Fibroblast of lung (primary cell): ENCODE measurements around the gene RASA2. TPM values are rescaled to one million over a fixed set of nuclear protein-coding genes. Genes with fewer than 3 reads are reported as not detected.
"Not testable (repeated sequence)": the region's sequence is repeated elsewhere in the genome, so short reads cannot be mapped to it uniquely, and the experiment has no call there.

Experiments used
- DNase-seq, 2 donors: peaks; one replicate each; pipeline versions ENCODE4 v3.0.0 to v3.0.0-alpha.2; 2010; ENCODE audit warnings: low read depth in 2 of 2
- H2AFZ ChIP-seq: 2 replicates; pipeline ENCODE4 v1.5.1; 2012; ENCODE audit warnings: low read length, control low read depth, inconsistent platforms
- H3K27ac ChIP-seq: 2 replicates; pipeline ENCODE4 v1.5.1; 2011; ENCODE audit warnings: low read length, control low read depth; ENCODE audit not compliant: insufficient read depth
- H3K27me3 ChIP-seq: 2 replicates; pipeline ENCODE4 v1.5.1; 2011; ENCODE audit warnings: mild to moderate bottlenecking, low read length; ENCODE audit not compliant: control insufficient read depth, insufficient read depth
- H3K36me3 ChIP-seq: 2 replicates; pipeline ENCODE4 v1.5.1; 2011; ENCODE audit warnings: low read length; ENCODE audit not compliant: control insufficient read depth, insufficient read depth
- H3K4me1 ChIP-seq: 2 replicates; pipeline ENCODE4 v1.5.1; 2011; ENCODE audit warnings: low read length; ENCODE audit not compliant: control insufficient read depth, insufficient read depth; ENCODE audit errors: extremely low read depth
- H3K4me2 ChIP-seq: 2 replicates; pipeline ENCODE4 v1.5.1; 2011; ENCODE audit warnings: low read length, control low read depth; ENCODE audit not compliant: insufficient read depth; ENCODE audit errors: extremely low read depth
- H3K4me3 ChIP-seq, 4 experiments: fragments of 200-600 bp in 1 of 4; sonication (generic) in 1 of 4; replicated peaks in 1 of 4; 2 replicates each; pipeline ENCODE4 v1.5.1; 2011 to 2016; ENCODE audit warnings: low read length in 4 of 4, low read depth in 3 of 4, mild to moderate bottlenecking in 3 of 4, control low read depth in 2 of 4, inconsistent platforms in 1 of 4, mixed read lengths in 1 of 4; ENCODE audit not compliant: insufficient read depth in 1 of 4; ENCODE audit errors: control extremely low read depth in 1 of 4
- H3K79me2 ChIP-seq: 2 replicates; pipeline ENCODE4 v1.5.1; 2012; ENCODE audit warnings: mild to moderate bottlenecking, low read length, inconsistent platforms; ENCODE audit not compliant: control insufficient read depth, insufficient read depth
- H3K9ac ChIP-seq: 2 replicates; pipeline ENCODE4 v1.5.1; 2011; ENCODE audit warnings: mild to moderate bottlenecking, low read length, control low read depth; ENCODE audit not compliant: insufficient read depth
- H3K9me3 ChIP-seq: 2 replicates; pipeline ENCODE4 v1.5.1; 2012; ENCODE audit warnings: low read depth, low read length; ENCODE audit not compliant: control insufficient read depth, insufficient read depth
- H4K20me1 ChIP-seq: 2 replicates; pipeline ENCODE4 v1.5.1; 2011; ENCODE audit warnings: low read length; ENCODE audit not compliant: control insufficient read depth, insufficient read depth; ENCODE audit errors: extremely low read depth
- EZH2 ChIP-seq: IDR thresholded peaks from 2 replicates; pipeline ENCODE4 v1.5.1; 2012; ENCODE audit warnings: low read length, control low read depth, mild to moderate bottlenecking; ENCODE audit errors: missing control alignments
- polyA plus RNA-seq, 2 donors: library from polyadenylated mRNA; depleted of rRNA in 1 of 2; stranded (reverse) in 1 of 2; unstranded in 1 of 2; fragments of >200 nt; gene quantifications; 2 replicates each; pipeline ENCODE4 v1.2.1, GENCODE V29; 2011 to 2012; ENCODE audit warnings: missing spikeins in 1 of 2
- total RNA-seq: library from RNA; depleted of rRNA; stranded (reverse); fragments of >200 nt; gene quantifications from 2 replicates; pipeline ENCODE4 v1.2.1, GENCODE V29; 2014
- TF ChIP-seq, protein P1 (sequence below), 2 donors: IDR thresholded peaks in 1 of 2; conservative IDR thresholded peaks in 1 of 2; 1 replicate in 1 of 2; 2 replicates in 1 of 2; pipeline ENCODE4 v1.5.1; 2011 to 2012; ENCODE audit warnings: low read length in 2 of 2, control low read depth in 1 of 2, inconsistent platforms in 1 of 2, low read depth in 1 of 2, mild to moderate bottlenecking in 1 of 2

The RASA2 gene
- total and polyA plus RNA-seq, 2 donors (not counting 1 experiment from before 2014, with no cell fraction given): 10.0 to 11.4 TPM

DNA sequence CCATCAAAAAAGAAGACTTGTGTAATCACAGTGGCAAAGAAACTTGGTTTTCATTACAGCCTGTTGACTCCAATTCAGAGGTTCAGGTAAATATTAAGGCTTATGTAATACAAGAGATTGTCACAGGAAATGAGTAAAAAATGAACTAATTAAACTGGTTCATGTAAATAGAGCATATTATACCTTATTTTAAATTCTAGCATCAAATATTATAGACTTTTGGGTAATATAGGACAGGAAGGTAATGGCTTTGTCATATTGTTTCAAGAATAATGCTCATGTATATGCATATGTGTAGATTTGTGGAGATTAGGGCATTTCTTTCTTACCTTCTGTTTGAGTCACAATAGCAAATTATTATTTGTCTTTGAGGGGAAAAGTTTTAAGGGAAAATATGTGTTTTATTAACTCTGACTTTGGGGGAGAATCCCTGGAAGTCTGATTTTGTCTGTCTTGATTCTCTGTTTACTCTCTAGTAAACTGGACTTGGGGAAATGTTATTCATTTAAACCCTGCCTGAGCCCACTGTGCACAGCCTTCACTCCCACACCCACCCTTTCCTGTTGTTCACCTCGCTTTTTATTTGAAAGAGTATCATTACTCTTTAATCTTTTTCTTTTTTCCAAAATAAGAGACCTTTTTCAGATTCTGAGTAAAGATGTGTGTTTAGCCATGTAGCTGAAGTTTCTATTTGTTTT lies 43.0 kb downstream of the RASA2 start:
- TF ChIP-seq EZH2: no peak
- TF ChIP-seq, protein P1, sequence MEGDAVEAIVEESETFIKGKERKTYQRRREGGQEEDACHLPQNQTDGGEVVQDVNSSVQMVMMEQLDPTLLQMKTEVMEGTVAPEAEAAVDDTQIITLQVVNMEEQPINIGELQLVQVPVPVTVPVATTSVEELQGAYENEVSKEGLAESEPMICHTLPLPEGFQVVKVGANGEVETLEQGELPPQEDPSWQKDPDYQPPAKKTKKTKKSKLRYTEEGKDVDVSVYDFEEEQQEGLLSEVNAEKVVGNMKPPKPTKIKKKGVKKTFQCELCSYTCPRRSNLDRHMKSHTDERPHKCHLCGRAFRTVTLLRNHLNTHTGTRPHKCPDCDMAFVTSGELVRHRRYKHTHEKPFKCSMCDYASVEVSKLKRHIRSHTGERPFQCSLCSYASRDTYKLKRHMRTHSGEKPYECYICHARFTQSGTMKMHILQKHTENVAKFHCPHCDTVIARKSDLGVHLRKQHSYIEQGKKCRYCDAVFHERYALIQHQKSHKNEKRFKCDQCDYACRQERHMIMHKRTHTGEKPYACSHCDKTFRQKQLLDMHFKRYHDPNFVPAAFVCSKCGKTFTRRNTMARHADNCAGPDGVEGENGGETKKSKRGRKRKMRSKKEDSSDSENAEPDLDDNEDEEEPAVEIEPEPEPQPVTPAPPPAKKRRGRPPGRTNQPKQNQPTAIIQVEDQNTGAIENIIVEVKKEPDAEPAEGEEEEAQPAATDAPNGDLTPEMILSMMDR (conservative IDR thresholded peaks at IDR 0.05 in 1 of 2, IDR thresholded peaks at IDR 0.05 in 1 of 2; ENCODE audit: low read depth in 1 of 2, low read length in 2 of 2): no peak
- Histone ChIP-seq H2AFZ (no peak overlapping the region), H3K27ac (no peak overlapping the region), H3K9me3 (no peaks in the 10 kb centered on the region), H3K4me1 (peaks cover 3% of the 10 kb centered on the region), H3K36me3 (no peaks in the 10 kb centered on the region), H3K27me3 (no peaks in the 10 kb centered on the region), H3K4me3 (peak overlapping the region in 3 of 4 experiments; percentile 2 to 22 (median 6)), H3K4me2 (peak overlapping the region; percentile 61), H3K9ac (no peak overlapping the region), H4K20me1 (no peaks in the 10 kb centered on the region), H3K79me2 (no peaks in the 10 kb centered on the region)
- DNase-seq: no peak

DNA sequence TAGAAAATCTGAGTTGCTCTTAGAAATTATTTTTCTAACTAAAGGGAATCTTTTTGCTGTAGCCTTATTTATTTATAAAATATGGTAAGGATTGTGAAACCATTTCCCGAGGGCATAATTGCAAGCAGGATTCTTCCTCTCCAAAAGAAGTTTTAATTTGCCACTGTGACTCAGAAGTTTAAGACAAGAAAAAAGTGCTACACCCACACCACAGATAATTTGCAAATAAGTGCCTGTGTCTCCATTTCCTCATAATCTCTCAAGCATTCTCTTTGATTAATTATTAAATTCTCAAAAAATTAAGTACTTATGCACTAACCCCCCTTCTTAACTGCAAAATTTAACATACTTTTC lies 43.6 kb downstream of the RASA2 start:
- H4K20me1 ChIP-seq: no peaks in the 10 kb centered on the region

GRCh38 chr3:141532609-141533008 lies 45.8 kb downstream of the RASA2 start:
- Histone ChIP-seq H3K4me3 (no peak overlapping the region), H3K27ac (no peak overlapping the region), H3K79me2 (no peaks in the 10 kb centered on the region), H3K27me3 (no peaks in the 10 kb centered on the region), H4K20me1 (no peaks in the 10 kb centered on the region), H3K4me2 (no peak overlapping the region), H2AFZ (no peak overlapping the region), H3K9me3 (no peaks in the 10 kb centered on the region), H3K9ac (no peak overlapping the region), H3K4me1 (peaks cover 3% of the 10 kb centered on the region), H3K36me3 (no peaks in the 10 kb centered on the region)
- DNase-seq: no peak
- no peak for TF ChIP-seq EZH2
- TF ChIP-seq, protein P1 (conservative IDR thresholded peaks at IDR 0.05 in 1 of 2, IDR thresholded peaks at IDR 0.05 in 1 of 2; ENCODE audit: low read depth in 1 of 2, low read length in 2 of 2): no peak

More for the DNA sequence above, 43.6 kb downstream of the RASA2 start:
- Histone ChIP-seq H3K27ac (no peak overlapping the region), H3K9ac (no peak overlapping the region), H3K4me1 (peaks cover 3% of the 10 kb centered on the region), H2AFZ (no peak overlapping the region), H3K27me3 (no peaks in the 10 kb centered on the region), H3K79me2 (no peaks in the 10 kb centered on the region), H3K36me3 (no peaks in the 10 kb centered on the region), H3K9me3 (no peaks in the 10 kb centered on the region), H3K4me2 (peak overlapping the region; percentile 61), H3K4me3 (peak overlapping the region in 3 of 4 experiments; percentile 2 to 22 (median 6))
- no peak for TF ChIP-seq EZH2
- TF ChIP-seq, protein P1 (conservative IDR thresholded peaks at IDR 0.05 in 1 of 2, IDR thresholded peaks at IDR 0.05 in 1 of 2; ENCODE audit: low read depth in 1 of 2, low read length in 2 of 2): no peak
- peak; percentile 57 to 83 for DNase-seq

- DNase-seq, H3K4me2 ChIP-seq, H3K4me3 ChIP-seq, H3K27ac ChIP-seq, H3K36me3 ChIP-seq, H3K79me2 ChIP-seq, H3K4me1 ChIP-seq, H3K27me3 ChIP-seq, H4K20me1 ChIP-seq, H3K9me3 ChIP-seq, H2AFZ ChIP-seq, H3K9ac ChIP-seq: not testable (repeated sequence)
Measured at GRCh38 chr3:141536017-141536416, 49.2 kb downstream of the RASA2 start.
